ENCODE measurements around the gene PCBP2.

The PCBP2 gene

GRCh38 chr12:53461059-53461458 lies 9.2 kb downstream of the PCBP2 start:
- H3K9ac ChIP-seq (ENCODE audit: low read length in 2 of 2), result peak overlapping the region in 1 of 2 donors; percentile 30
- peaks cover 18% of the 10 kb centered on the region for H3K4me1 ChIP-seq (ENCODE audit: control insufficient read depth, insufficient read depth, low read length)
- no peak overlapping the region for H3K27ac ChIP-seq (ENCODE audit: low read length)

GRCh38 chr12:53461591-53461990 lies 9.7 kb downstream of the PCBP2 start:
- H3K4me1 ChIP-seq (ENCODE audit: control insufficient read depth, insufficient read depth, low read length), result peaks cover 18% of the 10 kb centered on the region
- peaks cover 79 to 87% of the 10 kb centered on the region in 2 donors for H3K36me3 ChIP-seq (ENCODE audit: control insufficient read depth in 2 of 2, insufficient read depth in 2 of 2, low read length in 2 of 2)
- H3K9me3 ChIP-seq (ENCODE audit: control insufficient read depth in 2 of 2, low read length in 2 of 2), result no peaks in the 10 kb centered on the region
- no peak overlapping the region for H3K4me3 ChIP-seq (ENCODE audit: low read length in 2 of 2)
- no peak overlapping the region for H3K27ac ChIP-seq (ENCODE audit: low read length)
- no peaks in the 10 kb centered on the region for H3K27me3 ChIP-seq (ENCODE audit: control insufficient read depth in 1 of 2, insufficient read depth in 2 of 2, low read length in 2 of 2)
- no peak overlapping the region for H3K9ac ChIP-seq (ENCODE audit: low read length in 2 of 2)

More at GRCh38 chr12:53461059-53461458, 9.2 kb downstream of the PCBP2 start:
- Histone ChIP-seq H3K36me3 (ENCODE audit: control insufficient read depth in 2 of 2, insufficient read depth in 2 of 2, low read length in 2 of 2) (peaks cover 77 to 85% of the 10 kb centered on the region in 2 donors), H3K4me3 (ENCODE audit: low read length in 2 of 2) (no peak overlapping the region), H3K27me3 (ENCODE audit: control insufficient read depth in 1 of 2, insufficient read depth in 2 of 2, low read length in 2 of 2) (no peaks in the 10 kb centered on the region), H3K9me3 (ENCODE audit: control insufficient read depth in 2 of 2, low read length in 2 of 2) (no peaks in the 10 kb centered on the region)

DNA sequence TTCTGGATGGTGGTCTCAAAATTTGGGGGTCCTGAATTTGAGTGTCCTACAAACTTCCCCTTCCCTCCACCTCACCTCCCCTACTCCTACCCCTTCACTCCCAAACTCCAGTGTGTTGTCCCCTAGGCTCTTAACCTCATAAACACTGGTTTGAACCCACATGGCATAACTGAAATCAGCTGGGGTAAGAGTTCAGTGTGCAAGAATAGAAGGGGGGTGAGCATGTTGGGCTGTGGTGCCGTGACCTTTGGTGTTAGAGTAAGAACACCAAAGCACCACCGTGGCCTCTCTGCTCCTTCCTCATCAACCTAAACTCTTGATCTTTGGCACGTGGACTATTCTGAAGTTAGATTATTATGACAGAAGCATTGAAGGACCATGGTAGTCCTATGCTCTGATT lies 11.0 kb downstream of the PCBP2 start:
- Histone ChIP-seq H3K4me1 (ENCODE audit: control insufficient read depth, insufficient read depth, low read length) (peaks cover 18% of the 10 kb centered on the region), H3K27ac (ENCODE audit: low read length) (no peak overlapping the region)

GRCh38 chr12:53463802-53464560 lies 12.1 kb downstream of the PCBP2 start:
- peaks cover 89 to 95% of the 10 kb centered on the region in 2 donors for H3K36me3 ChIP-seq (ENCODE audit: control insufficient read depth in 2 of 2, insufficient read depth in 2 of 2, low read length in 2 of 2)
- no peak overlapping the region for H3K9ac ChIP-seq (ENCODE audit: low read length in 2 of 2)
- peak overlapping the region; percentile 2 for H3K27ac ChIP-seq (ENCODE audit: low read length)
- H3K4me3 ChIP-seq (ENCODE audit: low read length in 2 of 2), result no peak overlapping the region
- no peaks in the 10 kb centered on the region for H3K27me3 ChIP-seq (ENCODE audit: control insufficient read depth in 1 of 2, insufficient read depth in 2 of 2, low read length in 2 of 2)
- no peaks in the 10 kb centered on the region for H3K9me3 ChIP-seq (ENCODE audit: control insufficient read depth in 2 of 2, low read length in 2 of 2)
- H3K4me1 ChIP-seq (ENCODE audit: control insufficient read depth, insufficient read depth, low read length), result peaks cover 18% of the 10 kb centered on the region

More for the DNA sequence above, 11.0 kb downstream of the PCBP2 start:
- Histone ChIP-seq H3K36me3 (ENCODE audit: control insufficient read depth in 2 of 2, insufficient read depth in 2 of 2, low read length in 2 of 2) (peaks cover 85 to 94% of the 10 kb centered on the region in 2 donors), H3K27me3 (ENCODE audit: control insufficient read depth in 1 of 2, insufficient read depth in 2 of 2, low read length in 2 of 2) (no peaks in the 10 kb centered on the region), H3K4me3 (ENCODE audit: low read length in 2 of 2) (no peak overlapping the region), H3K9me3 (ENCODE audit: control insufficient read depth in 2 of 2, low read length in 2 of 2) (no peaks in the 10 kb centered on the region), H3K9ac (ENCODE audit: low read length in 2 of 2) (no peak overlapping the region)

- H3K4me3 ChIP-seq (ENCODE audit: low read length in 2 of 2), result no peak overlapping the region
- H3K27me3 ChIP-seq (ENCODE audit: control insufficient read depth in 1 of 2, insufficient read depth in 2 of 2, low read length in 2 of 2), result no peaks in the 10 kb centered on the region
- peaks cover 18% of the 10 kb centered on the region for H3K4me1 ChIP-seq (ENCODE audit: control insufficient read depth, insufficient read depth, low read length)
- H3K36me3 ChIP-seq (ENCODE audit: control insufficient read depth in 2 of 2, insufficient read depth in 2 of 2, low read length in 2 of 2), result peaks cover 92 to 95% of the 10 kb centered on the region in 2 donors
- no peak overlapping the region for H3K9ac ChIP-seq (ENCODE audit: low read length in 2 of 2)
- no peaks in the 10 kb centered on the region for H3K9me3 ChIP-seq (ENCODE audit: control insufficient read depth in 2 of 2, low read length in 2 of 2)
- peak overlapping the region; percentile 24 for H3K27ac ChIP-seq (ENCODE audit: low read length)
These were observed 12.9 kb downstream of the PCBP2 start for GRCh38 chr12:53464685-53465418.

DNA sequence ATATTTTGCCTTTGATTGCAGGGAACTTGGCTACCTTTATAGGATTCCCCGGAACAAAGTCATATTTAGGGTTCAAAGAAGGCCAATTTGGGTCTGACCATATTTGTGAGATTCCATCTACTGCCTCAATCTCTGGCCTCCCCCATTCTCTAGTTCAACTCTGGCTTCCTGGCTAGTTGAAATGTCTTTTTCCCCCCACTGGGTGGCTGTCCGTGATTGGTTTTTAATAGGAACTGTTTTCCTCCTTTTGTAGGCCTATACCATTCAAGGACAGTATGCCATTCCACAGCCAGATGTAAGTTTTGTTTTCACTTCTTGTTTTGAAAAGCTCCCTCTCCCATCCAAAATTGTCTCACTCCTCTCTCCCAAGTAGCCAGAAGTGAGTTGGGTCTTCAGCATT lies 13.8 kb downstream of the PCBP2 start:
- Histone ChIP-seq H3K4me1 (ENCODE audit: control insufficient read depth, insufficient read depth, low read length) (peaks cover 14% of the 10 kb centered on the region), H3K36me3 (ENCODE audit: control insufficient read depth in 2 of 2, insufficient read depth in 2 of 2, low read length in 2 of 2) (peaks cover 88 to 92% of the 10 kb centered on the region in 2 donors), H3K9ac (ENCODE audit: low read length in 2 of 2) (no peak overlapping the region), H3K9me3 (ENCODE audit: control insufficient read depth in 2 of 2, low read length in 2 of 2) (no peaks in the 10 kb centered on the region), H3K27me3 (ENCODE audit: control insufficient read depth in 1 of 2, insufficient read depth in 2 of 2, low read length in 2 of 2) (no peaks in the 10 kb centered on the region), H3K4me3 (ENCODE audit: low read length in 2 of 2) (no peak overlapping the region), H3K27ac (ENCODE audit: low read length) (peak overlapping the region; percentile 24)

DNA sequence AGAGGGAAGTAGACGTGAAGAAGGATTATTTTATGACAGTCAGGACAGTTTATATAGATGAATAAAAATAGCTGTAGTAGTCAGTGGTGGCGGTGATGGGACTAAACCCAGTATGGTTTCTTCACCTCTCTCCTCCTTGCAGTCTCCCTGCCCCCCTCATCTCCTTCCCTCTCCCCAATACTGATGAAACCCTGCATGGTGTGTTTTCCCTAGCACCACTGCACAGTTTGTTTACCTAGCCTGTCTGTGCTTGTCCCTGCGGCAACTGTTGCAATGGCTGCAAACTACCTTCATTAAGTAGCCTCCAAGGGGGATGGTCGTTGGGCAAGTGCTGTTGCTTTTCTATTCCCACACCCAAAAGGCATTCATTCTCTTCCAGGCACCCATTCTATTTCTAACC lies 14.7 kb downstream of the PCBP2 start:
- H3K36me3 ChIP-seq (ENCODE audit: control insufficient read depth in 2 of 2, insufficient read depth in 2 of 2, low read length in 2 of 2), result peaks cover 83 to 86% of the 10 kb centered on the region in 2 donors
- no peak overlapping the region for H3K27ac ChIP-seq (ENCODE audit: low read length)
- H3K4me1 ChIP-seq (ENCODE audit: control insufficient read depth, insufficient read depth, low read length), result peaks cover 12% of the 10 kb centered on the region
- H3K4me3 ChIP-seq (ENCODE audit: low read length in 2 of 2), result no peak overlapping the region
- H3K9me3 ChIP-seq (ENCODE audit: control insufficient read depth in 2 of 2, low read length in 2 of 2), result no peaks in the 10 kb centered on the region
- no peak overlapping the region for H3K9ac ChIP-seq (ENCODE audit: low read length in 2 of 2)
- H3K27me3 ChIP-seq (ENCODE audit: control insufficient read depth in 1 of 2, insufficient read depth in 2 of 2, low read length in 2 of 2), result no peaks in the 10 kb centered on the region

DNA sequence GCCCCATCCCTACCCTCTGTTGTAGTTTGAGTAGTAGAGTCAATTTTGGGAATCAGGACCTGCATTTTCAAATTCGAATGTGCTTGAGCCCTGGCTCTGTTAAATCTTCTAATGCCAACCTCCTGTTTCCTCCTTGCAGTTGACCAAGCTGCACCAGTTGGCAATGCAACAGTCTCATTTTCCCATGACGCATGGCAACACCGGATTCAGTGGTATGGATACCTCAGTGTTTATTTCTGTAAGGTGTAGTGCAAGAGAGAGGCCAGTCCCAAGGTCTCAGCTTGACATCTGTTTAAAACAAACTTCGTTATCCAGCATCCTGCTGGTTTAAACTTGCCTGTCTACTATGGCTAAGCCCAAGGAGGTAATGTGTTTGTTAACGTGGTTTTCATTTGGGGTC lies 15.2 kb downstream of the PCBP2 start:
- H3K27me3 ChIP-seq (ENCODE audit: control insufficient read depth in 1 of 2, insufficient read depth in 2 of 2, low read length in 2 of 2), result no peaks in the 10 kb centered on the region
- peaks cover 83 to 86% of the 10 kb centered on the region in 2 donors for H3K36me3 ChIP-seq (ENCODE audit: control insufficient read depth in 2 of 2, insufficient read depth in 2 of 2, low read length in 2 of 2)
- H3K27ac ChIP-seq (ENCODE audit: low read length), result no peak overlapping the region

DNA sequence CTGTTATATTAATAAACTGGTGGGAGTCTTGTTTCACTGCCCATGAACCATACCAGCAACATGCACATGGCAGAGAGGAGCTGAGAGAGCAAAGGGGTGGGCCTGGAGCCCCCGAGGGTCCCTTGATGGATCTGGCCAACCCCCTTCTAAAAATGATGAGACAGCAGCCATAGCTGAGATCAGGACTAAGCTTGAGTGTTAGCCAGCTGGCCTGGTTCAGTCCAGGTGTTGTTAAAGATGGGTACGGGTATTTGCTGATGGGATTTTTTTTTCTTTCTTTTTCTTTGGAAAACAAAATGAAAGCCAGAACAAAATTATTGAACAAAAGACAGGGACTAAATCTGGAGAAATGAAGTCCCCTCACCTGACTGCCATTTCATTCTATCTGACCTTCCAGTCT lies 16.0 kb downstream of the PCBP2 start:
- H3K9ac ChIP-seq (ENCODE audit: low read length in 2 of 2), result no peak overlapping the region
- no peak overlapping the region for H3K4me3 ChIP-seq (ENCODE audit: low read length in 2 of 2)
- H3K27me3 ChIP-seq (ENCODE audit: control insufficient read depth in 1 of 2, insufficient read depth in 2 of 2, low read length in 2 of 2), result no peaks in the 10 kb centered on the region
- peaks cover 84 to 86% of the 10 kb centered on the region in 2 donors for H3K36me3 ChIP-seq (ENCODE audit: control insufficient read depth in 2 of 2, insufficient read depth in 2 of 2, low read length in 2 of 2)
- no peaks in the 10 kb centered on the region for H3K9me3 ChIP-seq (ENCODE audit: control insufficient read depth in 2 of 2, low read length in 2 of 2)
- peaks cover 13% of the 10 kb centered on the region for H3K4me1 ChIP-seq (ENCODE audit: control insufficient read depth, insufficient read depth, low read length)
- no peak overlapping the region for H3K27ac ChIP-seq (ENCODE audit: low read length)

More for the DNA sequence above, 15.2 kb downstream of the PCBP2 start:
- H3K4me1 ChIP-seq (ENCODE audit: control insufficient read depth, insufficient read depth, low read length), result peaks cover 16% of the 10 kb centered on the region
- no peaks in the 10 kb centered on the region for H3K9me3 ChIP-seq (ENCODE audit: control insufficient read depth in 2 of 2, low read length in 2 of 2)
- H3K4me3 ChIP-seq (ENCODE audit: low read length in 2 of 2), result no peak overlapping the region
- no peak overlapping the region for H3K9ac ChIP-seq (ENCODE audit: low read length in 2 of 2)

DNA sequence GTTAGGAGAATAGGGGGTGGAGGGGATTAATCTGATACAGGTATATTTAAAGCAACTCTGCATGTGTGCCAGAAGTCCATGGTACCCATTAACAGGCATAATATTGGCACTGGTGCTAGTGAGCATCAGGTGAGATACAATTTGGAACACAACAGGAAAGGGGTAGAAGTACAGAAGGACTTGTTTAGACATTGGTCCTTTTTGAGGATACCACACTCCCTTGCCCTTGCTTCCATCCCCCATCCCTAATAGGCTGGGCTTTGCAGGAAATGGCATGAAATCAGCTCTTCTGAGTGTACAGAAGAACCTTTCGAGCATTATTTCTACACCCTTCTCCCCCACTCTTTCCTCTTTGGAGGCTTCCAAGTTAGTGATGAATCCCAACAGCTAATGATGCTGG lies 16.4 kb downstream of the PCBP2 start:
- H3K9me3 ChIP-seq (ENCODE audit: control insufficient read depth in 2 of 2, low read length in 2 of 2), result no peaks in the 10 kb centered on the region
- peaks cover 11% of the 10 kb centered on the region for H3K4me1 ChIP-seq (ENCODE audit: control insufficient read depth, insufficient read depth, low read length)
- H3K4me3 ChIP-seq (ENCODE audit: low read length in 2 of 2), result no peak overlapping the region
- H3K36me3 ChIP-seq (ENCODE audit: control insufficient read depth in 2 of 2, insufficient read depth in 2 of 2, low read length in 2 of 2), result peaks cover 80 to 82% of the 10 kb centered on the region in 2 donors
- no peaks in the 10 kb centered on the region for H3K27me3 ChIP-seq (ENCODE audit: control insufficient read depth in 1 of 2, insufficient read depth in 2 of 2, low read length in 2 of 2)
- H3K27ac ChIP-seq (ENCODE audit: low read length), result no peak overlapping the region
- no peak overlapping the region for H3K9ac ChIP-seq (ENCODE audit: low read length in 2 of 2)

All from stomach smooth muscle (tissue), 2 donors.